Natural killer cell (primary cell): ENCODE results near the gene SEZ6L2. TPM values are rescaled to one million over a fixed set of nuclear protein-coding genes. Genes with fewer than 3 reads are reported as not detected.
"Not testable (repeated sequence)": the region's sequence is repeated elsewhere in the genome, so short reads cannot be mapped to it uniquely, and the experiment has no call there.

ENCODE experiments used
- ATAC-seq, 3 donors: fragments of 150-1000 bp in 2 of 3; fragments of 200-7000 bp in 1 of 3; cut with Tn5 transposase; 1 replicate in 1 of 3; 2 replicates in 2 of 3; pipeline ENCODE4 v1.10.0; 2021; ENCODE audit warnings: mild to moderate bottlenecking in 2 of 3, moderate library complexity in 2 of 3
- DNase-seq, 2 donors: peaks; one replicate each; pipeline versions ENCODE4 v3.0.0 to v3.0.0-alpha.2; 2013 to 2021; ENCODE audit warnings: mixed read lengths in 1 of 2
- H3K27ac ChIP-seq: one replicate; pipeline ENCODE4 v1.5.1; 2013; ENCODE audit warnings: mild to moderate bottlenecking, low read length
- H3K27me3 ChIP-seq: one replicate; pipeline ENCODE4 v1.6.1; 2013; ENCODE audit warnings: low read length; ENCODE audit not compliant: control insufficient read depth, insufficient read depth
- H3K36me3 ChIP-seq: one replicate; pipeline ENCODE4 v1.6.1; 2013; ENCODE audit warnings: low read length; ENCODE audit not compliant: control insufficient read depth, insufficient read depth
- H3K4me1 ChIP-seq: one replicate; pipeline ENCODE4 v1.6.1; 2013; ENCODE audit warnings: low read length; ENCODE audit not compliant: control insufficient read depth, insufficient read depth
- H3K4me3 ChIP-seq: one replicate; pipeline ENCODE4 v1.5.1; 2013; ENCODE audit warnings: low read length
- H3K9me3 ChIP-seq: one replicate; pipeline ENCODE4 v1.6.1; 2013; ENCODE audit warnings: low read length; ENCODE audit not compliant: control insufficient read depth, insufficient read depth
- H3K27ac Mint-ChIP-seq, 2 donors: one replicate each; pipeline ENCODE4 v1.8.0; 2022; ENCODE audit warnings: mild to moderate bottlenecking in 2 of 2, mixed read lengths in 2 of 2, moderate library complexity in 1 of 2
- H3K27me3 Mint-ChIP-seq, 2 donors: one replicate each; pipeline ENCODE4 v1.8.0; 2022; ENCODE audit warnings: low read depth in 2 of 2, mixed read lengths in 2 of 2
- H3K36me3 Mint-ChIP-seq: one replicate; pipeline ENCODE4 v1.8.0; 2022; ENCODE audit warnings: mixed read lengths
- H3K4me1 Mint-ChIP-seq, 2 donors: one replicate each; pipeline ENCODE4 v1.8.0; 2022; ENCODE audit warnings: mixed read lengths in 2 of 2
- H3K4me3 Mint-ChIP-seq: one replicate; pipeline ENCODE4 v1.8.0; 2022; ENCODE audit warnings: mild to moderate bottlenecking, moderate library complexity, mixed read lengths
- H3K9me3 Mint-ChIP-seq, 2 donors: one replicate each; pipeline ENCODE4 v1.8.0; 2022; ENCODE audit warnings: mixed read lengths in 2 of 2
- CTCF ChIP-seq: fragments of 200-600 bp; IDR thresholded peaks from one replicate; pipeline ENCODE4 v1.8.0; 2022; ENCODE audit warnings: antibody characterized with exemption
- WGBS: methylation state at CpG from one replicate; pipeline ENCODE4 v1.1.7; 2013; ENCODE audit warnings: missing lambda C conversion rate; ENCODE audit not compliant: insufficient coverage; 5-methylcytosine and 5-hydroxymethylcytosine counted together
- intact Hi-C: fragments of 100-400 bp; cut with micrococcal nuclease; formaldehyde crosslinking; loops from one replicate; pipeline ENCODE4 v1.14.2; 2022
- total RNA-seq, 4 donors: library from RNA; stranded (reverse); fragments of 120-200 nt in 1 of 4; gene quantifications; one replicate each; pipeline versions ENCODE4 v1.2.3 to v1.2.4, GENCODE V29; 2013 to 2022

SEZ6L2 gene
- total RNA-seq, 3 donors from 2014 or later (not counting 1 experiment from before 2014, with no cell fraction given) = 0.14 TPM; not detected in 2

- Mint-ChIP-seq H3K27me3 (no peaks in the 10 kb centered on the region), H3K9me3 (no peaks in the 10 kb centered on the region), H3K36me3 (no peaks in the 10 kb centered on the region), H3K27ac (no peak overlapping the region), H3K4me1 (no peaks in the 10 kb centered on the region), H3K4me3 (no peak overlapping the region)
- no peak for TF ChIP-seq CTCF
- Histone ChIP-seq H3K9me3 (no peaks in the 10 kb centered on the region), H3K4me3 (no peak overlapping the region), H3K27ac (no peak overlapping the region), H3K4me1 (no peaks in the 10 kb centered on the region), H3K27me3 (no peaks in the 10 kb centered on the region), H3K36me3 (peaks cover 4% of the 10 kb centered on the region)
- DNase-seq (no peak), ATAC-seq (no peak)
- 96% methylated on average over 20 of the region's 20 CpGs for WGBS
- intact Hi-C loops = no loop called here
These were observed 11.7 kb upstream of the SEZ6L2 start for GRCh38 chr16:29910819-29911675.

- H3K4me3 Mint-ChIP-seq, H3K4me1 ChIP-seq, H3K4me3 ChIP-seq, H3K36me3 Mint-ChIP-seq, H3K27ac Mint-ChIP-seq, H3K27ac ChIP-seq, H3K9me3 ChIP-seq, ATAC-seq, H3K36me3 ChIP-seq, H3K4me1 Mint-ChIP-seq, H3K27me3 Mint-ChIP-seq, intact Hi-C loops, H3K9me3 Mint-ChIP-seq, H3K27me3 ChIP-seq, DNase-seq: not testable (repeated sequence)
- 76% methylated on average over 3 of the region's 6 CpGs for WGBS
These were observed 10.5 kb upstream of the SEZ6L2 start for GRCh38 chr16:29909851-29910250.

GRCh38 chr16:29909391-29909790 lies 10.0 kb upstream of the SEZ6L2 start:
- H3K36me3 Mint-ChIP-seq = no peaks in the 10 kb centered on the region
- no peak for TF ChIP-seq CTCF
- no peak overlapping the region for H3K27ac ChIP-seq
- H3K9me3 Mint-ChIP-seq = no peaks in the 10 kb centered on the region
- DNase-seq (no peak), ATAC-seq (no peak)
- H3K4me1 Mint-ChIP-seq = no peaks in the 10 kb centered on the region
- H3K27ac Mint-ChIP-seq = no peak overlapping the region
- no peaks in the 10 kb centered on the region for H3K27me3 Mint-ChIP-seq
- H3K4me1 ChIP-seq = no peaks in the 10 kb centered on the region
- H3K4me3 Mint-ChIP-seq = no peak overlapping the region
- H3K9me3 ChIP-seq = no peaks in the 10 kb centered on the region
- H3K36me3 ChIP-seq = peaks cover 4% of the 10 kb centered on the region
- H3K27me3 ChIP-seq = no peaks in the 10 kb centered on the region
- 83% methylated on average over 2 of the region's 2 CpGs for WGBS
- intact Hi-C loops = no loop called here
- H3K4me3 ChIP-seq = no peak overlapping the region

- no peaks in the 10 kb centered on the region for H3K27me3 ChIP-seq
- Mint-ChIP-seq H3K27me3 (peaks cover 0 to under 1% of the 10 kb centered on the region in 2 donors), H3K4me1 (no peaks in the 10 kb centered on the region), H3K27ac (no peak overlapping the region), H3K9me3 (no peaks in the 10 kb centered on the region), H3K4me3 (no peak overlapping the region), H3K36me3 (no peaks in the 10 kb centered on the region)
- WGBS = 91% methylated on average over 1 of the region's 2 CpGs
- no peaks in the 10 kb centered on the region for H3K9me3 ChIP-seq
- H3K4me1 ChIP-seq = no peaks in the 10 kb centered on the region
- no peak overlapping the region for H3K27ac ChIP-seq
- ATAC-seq (no peak), DNase-seq (no peak)
- H3K4me3 ChIP-seq = no peak overlapping the region
- TF ChIP-seq CTCF = no peak
- H3K36me3 ChIP-seq = peaks cover 4% of the 10 kb centered on the region
- intact Hi-C loops = no loop called here
These were observed 9.4 kb upstream of the SEZ6L2 start for GRCh38 chr16:29908719-29909220.
